Activated CD8-positive, alpha-beta T cell treated with anti-CD3 and anti-CD28 coated beads for 36 hours (primary cell): ENCODE measurements around the gene FUT9. TPM values are rescaled to one million over a fixed set of nuclear protein-coding genes. Genes with fewer than 3 reads are reported as not detected.

Experiments
- ATAC-seq: fragments of 200-7000 bp; cut with Tn5 transposase; one replicate; pipeline ENCODE4 v1.10.0; 2021; ENCODE audit warnings: mild to moderate bottlenecking, moderate library complexity
- CTCF ChIA-PET: fragments of 350-600 bp; sonication (Branson Sonifier 250); formaldehyde crosslinking; loops from one replicate; lab custom pipeline; 2021; ENCODE audit warnings: antibody characterized with exemption; lab: Charles Lee
- POLR2A ChIA-PET: fragments of 350-600 bp; sonication (Branson Sonifier 250); formaldehyde crosslinking; loops from one replicate; lab custom pipeline; 2021; ENCODE audit warnings: antibody characterized with exemption; lab: Charles Lee
- DNase-seq: peaks from one replicate; pipeline ENCODE4 v3.0.0-alpha.2; 2020
- H3K27ac Mint-ChIP-seq: one replicate; pipeline ENCODE4 v1.8.0; 2021; ENCODE audit warnings: mild to moderate bottlenecking, mixed read lengths
- H3K27me3 Mint-ChIP-seq: one replicate; pipeline ENCODE4 v1.8.0; 2021; ENCODE audit warnings: mixed read lengths
- H3K36me3 Mint-ChIP-seq: one replicate; pipeline ENCODE4 v1.8.0; 2021; ENCODE audit warnings: low read depth, mixed read lengths
- H3K4me1 Mint-ChIP-seq: one replicate; pipeline ENCODE4 v1.8.0; 2021; ENCODE audit warnings: low read depth, mixed read lengths
- H3K4me3 Mint-ChIP-seq: one replicate; pipeline ENCODE4 v1.8.0; 2021; ENCODE audit warnings: mild to moderate bottlenecking, moderate library complexity, mixed read lengths
- H3K9me3 Mint-ChIP-seq: one replicate; pipeline ENCODE4 v1.8.0; 2021; ENCODE audit warnings: mixed read lengths
- CTCF ChIP-seq: fragments of 200-600 bp; IDR thresholded peaks from one replicate; pipeline ENCODE4 v1.8.0; 2022; ENCODE audit warnings: antibody characterized with exemption, mild to moderate bottlenecking
- intact Hi-C: fragments of 100-400 bp; cut with micrococcal nuclease; formaldehyde crosslinking; loops from one replicate; pipeline ENCODE4 v1.10.0; 2022
- total RNA-seq, 2 experiments: library from RNA; stranded (reverse); gene quantifications; one replicate each; pipeline ENCODE4 v1.2.3, GENCODE V29; 2021

FUT9 gene
- total RNA-seq, 2 experiments from 2014 or later: not detected

GRCh38 chr6:95994151-95994550, 21.6 kb upstream of the FUT9 start:
- ATAC-seq: no peak
- TF ChIP-seq CTCF: no peak
- Mint-ChIP-seq H3K4me1 (no peaks in the 10 kb centered on the region), H3K4me3 (no peak overlapping the region), H3K36me3 (no peaks in the 10 kb centered on the region), H3K27me3 (no peaks in the 10 kb centered on the region), H3K9me3 (peaks cover 13% of the 10 kb centered on the region), H3K27ac (no peak overlapping the region)
- ChIA-PET POLR2A (no interaction called here), CTCF (no interaction called here)
- intact Hi-C loops: no loop called here
- DNase-seq: no peak

DNA sequence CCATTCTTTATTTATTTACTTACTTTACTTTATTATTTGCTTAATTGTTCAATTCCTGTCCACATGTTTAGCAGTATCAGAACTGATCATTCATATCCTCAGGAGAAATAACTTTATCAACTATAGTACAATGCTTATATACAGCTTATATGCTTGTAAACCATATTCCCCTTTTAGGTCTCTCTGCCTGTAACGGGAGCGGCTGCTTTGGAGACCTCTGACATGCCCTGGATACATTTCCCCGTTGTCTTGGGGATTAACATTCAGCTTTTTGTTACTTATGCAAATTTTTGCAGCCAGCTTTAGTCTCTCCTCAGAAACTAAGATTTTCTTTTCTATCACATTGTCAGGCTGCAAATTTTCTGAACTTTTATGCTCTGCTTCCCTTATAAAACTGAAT, 17.6 kb upstream of the FUT9 start:
- Mint-ChIP-seq H3K4me1 (no peaks in the 10 kb centered on the region), H3K36me3 (no peaks in the 10 kb centered on the region), H3K27me3 (no peaks in the 10 kb centered on the region), H3K4me3 (no peak overlapping the region), H3K27ac (no peak overlapping the region), H3K9me3 (peaks cover 2% of the 10 kb centered on the region)
- intact Hi-C loops: no loop called here
- ChIA-PET POLR2A (no interaction called here), CTCF (no interaction called here)
- no peak for DNase-seq
- ATAC-seq: no peak
- no peak for TF ChIP-seq CTCF

DNA sequence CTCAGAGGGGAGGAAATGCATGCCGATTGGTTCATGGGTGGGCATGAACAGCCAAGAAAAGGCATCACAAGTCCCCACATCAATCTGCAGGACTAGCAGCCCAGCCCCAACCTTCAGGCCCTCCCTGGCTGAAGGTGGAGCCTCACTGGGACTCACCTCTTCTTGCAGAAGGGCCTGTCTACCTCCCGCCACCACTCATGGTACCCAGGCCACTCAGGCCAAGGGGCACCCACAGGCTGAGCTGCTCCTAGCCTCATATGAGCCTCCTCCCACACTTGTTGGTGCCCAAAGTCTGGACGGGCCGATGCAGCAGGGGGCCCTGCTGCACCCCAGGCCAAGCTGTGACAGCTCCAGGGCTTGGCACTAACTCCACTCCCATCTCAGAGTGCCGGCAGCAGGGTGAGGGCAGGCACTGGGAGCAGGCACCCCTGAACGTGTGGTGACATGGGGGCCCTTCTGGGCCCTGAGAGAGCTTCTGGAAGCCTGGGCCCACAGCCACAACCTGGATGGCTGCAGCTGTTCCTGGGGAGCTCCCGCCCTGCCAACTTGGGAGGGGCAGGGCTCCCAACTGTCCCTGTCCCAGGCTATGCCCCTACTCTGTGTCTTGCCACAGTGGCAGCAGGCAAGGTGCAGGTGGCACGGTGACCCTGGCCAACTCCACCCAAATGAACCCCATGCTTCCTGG, 13.7 kb upstream of the FUT9 start:
- POLR2A ChIA-PET: no interaction called here
- ATAC-seq: no peak
- H3K4me3 Mint-ChIP-seq: no peak overlapping the region

GRCh38 chr6:96002576-96002910, 13.2 kb upstream of the FUT9 start:
- Mint-ChIP-seq H3K27me3 (no peaks in the 10 kb centered on the region), H3K4me1 (no peaks in the 10 kb centered on the region), H3K27ac (no peak overlapping the region), H3K4me3 (no peak overlapping the region), H3K36me3 (no peaks in the 10 kb centered on the region), H3K9me3 (no peaks in the 10 kb centered on the region)
- ATAC-seq: no peak
- POLR2A ChIA-PET: no interaction called here
- no peak for DNase-seq
- intact Hi-C loops: no loop called here
- TF ChIP-seq CTCF: no peak
- CTCF ChIA-PET: no interaction called here

More for the DNA sequence above, 13.7 kb upstream of the FUT9 start:
- DNase-seq: no peak
- no peaks in the 10 kb centered on the region for H3K4me1 Mint-ChIP-seq
- no peak for TF ChIP-seq CTCF
- H3K27me3 Mint-ChIP-seq: no peaks in the 10 kb centered on the region
- intact Hi-C loops: no loop called here
- no peak overlapping the region for H3K27ac Mint-ChIP-seq
- CTCF ChIA-PET: no interaction called here
- no peaks in the 10 kb centered on the region for H3K9me3 Mint-ChIP-seq
- no peaks in the 10 kb centered on the region for H3K36me3 Mint-ChIP-seq

GRCh38 chr6:96002912-96003311, 12.9 kb upstream of the FUT9 start:
- Mint-ChIP-seq H3K9me3 (no peaks in the 10 kb centered on the region), H3K4me3 (no peak overlapping the region), H3K4me1 (no peaks in the 10 kb centered on the region), H3K36me3 (no peaks in the 10 kb centered on the region), H3K27ac (no peak overlapping the region), H3K27me3 (no peaks in the 10 kb centered on the region)
- no peak for TF ChIP-seq CTCF
- ATAC-seq (no peak), DNase-seq (no peak)
- ChIA-PET CTCF (no interaction called here), POLR2A (no interaction called here)
- intact Hi-C loops: no loop called here
